NCI-H2227 (cell line): Measurements from ENCODE around the gene DLAT.
"Not testable (repeated sequence)": the region's sequence is repeated elsewhere in the genome, so short reads cannot be mapped to it uniquely, and the experiment has no call there.

ENCODE experiments used
- DNase-seq: peaks from one replicate; lab custom pipeline; 2025; ENCODE audit not compliant: unreplicated experiment; lab: John Stamatoyannopoulos, UW

Gene DLAT

DNA sequence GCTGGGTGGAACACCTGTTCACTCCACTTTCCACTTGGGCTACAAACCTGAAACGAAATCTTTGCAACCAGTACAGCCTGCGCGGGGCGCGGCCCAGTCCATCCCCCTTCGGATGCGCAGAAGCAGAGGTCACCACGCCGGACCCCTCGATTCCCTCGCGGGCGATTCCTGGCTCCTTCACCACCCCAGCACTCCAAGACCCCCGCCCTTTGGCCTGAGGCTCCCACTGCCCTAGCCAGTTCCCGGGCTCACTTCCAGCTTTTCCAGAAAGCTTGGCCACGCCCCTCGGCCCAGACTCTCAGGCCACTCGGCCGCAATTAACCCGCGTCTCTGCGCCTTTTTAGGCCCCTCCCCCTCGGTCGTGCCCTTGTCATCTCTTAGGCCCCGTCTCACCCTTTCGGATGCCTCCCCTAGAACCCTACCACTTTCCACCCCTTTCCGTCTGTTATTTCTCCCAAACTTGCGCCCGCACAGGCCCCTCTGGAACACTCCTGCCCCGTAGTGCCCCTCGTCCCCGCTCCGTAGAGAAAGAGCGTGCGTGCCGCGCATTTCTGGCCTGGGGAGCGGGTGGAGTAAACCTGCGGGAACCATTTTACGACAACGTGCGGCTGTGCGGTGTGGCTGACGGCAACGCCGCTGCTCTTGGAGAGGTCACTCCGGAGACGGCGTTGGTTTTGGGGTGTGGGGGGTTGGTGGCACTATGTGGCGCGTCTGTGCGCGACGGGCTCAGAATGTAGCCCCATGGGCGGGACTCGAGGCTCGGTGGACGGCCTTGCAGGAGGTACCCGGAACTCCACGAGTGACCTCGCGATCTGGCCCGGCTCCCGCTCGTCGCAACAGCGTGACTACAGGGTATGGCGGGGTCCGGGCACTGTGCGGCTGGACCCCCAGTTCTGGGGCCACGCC, at the start of gene DLAT:
Gene DLAT (plus strand): TSS at position 636 of the 906 bp plus-strand sequence. CDS start 65 bp downstream, at position 701.
- DNase-seq, result peak; percentile 85

DNA sequence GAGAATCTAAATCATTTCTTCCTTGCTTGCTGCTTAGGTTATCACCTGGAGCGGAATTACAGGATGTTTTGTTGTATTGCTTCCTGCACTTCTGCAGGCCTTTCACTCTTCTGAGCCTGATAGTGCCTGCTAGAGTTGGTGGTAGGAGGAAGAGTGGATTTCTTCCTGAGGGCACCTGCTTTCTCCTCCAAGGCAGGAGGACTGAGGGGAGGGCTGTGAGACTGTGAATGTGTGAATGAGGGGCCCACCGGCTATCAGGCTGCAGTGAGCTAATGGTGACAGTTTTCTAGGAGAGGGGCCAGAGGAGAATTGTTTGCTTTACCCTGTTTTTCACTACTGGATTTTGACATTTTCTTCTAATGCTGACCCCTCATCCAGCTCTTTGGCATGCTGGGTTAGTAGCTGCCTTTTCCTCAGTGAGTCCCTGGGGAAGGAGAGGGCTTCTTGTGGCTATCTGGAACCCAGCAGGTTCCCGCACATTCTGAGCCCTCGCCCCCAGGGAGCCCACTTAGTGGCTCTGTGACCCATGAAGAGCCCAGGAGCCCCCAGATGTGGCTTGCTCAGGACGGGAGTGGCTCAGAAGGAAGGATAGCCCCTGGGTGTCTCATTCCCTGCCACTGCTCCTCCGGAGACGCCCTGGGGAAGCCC, 49.0 kb upstream of the DLAT start:
- DNase-seq, result no peak

DNA sequence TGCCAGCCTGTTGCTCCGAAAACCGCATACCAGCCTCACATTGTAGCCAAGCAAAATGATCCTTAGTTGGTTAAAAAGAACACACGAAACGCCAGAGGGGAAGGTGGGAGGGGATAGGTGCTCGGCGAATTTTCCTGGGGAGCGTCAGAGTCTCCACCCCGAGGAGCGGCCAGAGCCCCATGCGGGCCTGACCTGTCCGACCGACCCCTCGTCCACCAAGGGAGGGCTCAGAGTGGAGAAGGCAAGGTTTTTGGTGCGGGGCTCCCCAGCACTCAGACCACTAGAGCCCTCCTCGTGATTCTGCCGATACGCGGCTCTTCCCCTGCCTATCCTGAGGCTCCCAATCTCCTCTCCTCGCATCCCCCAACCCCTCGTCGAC, 48.5 kb upstream of the DLAT start:
- no peak for DNase-seq

DNA sequence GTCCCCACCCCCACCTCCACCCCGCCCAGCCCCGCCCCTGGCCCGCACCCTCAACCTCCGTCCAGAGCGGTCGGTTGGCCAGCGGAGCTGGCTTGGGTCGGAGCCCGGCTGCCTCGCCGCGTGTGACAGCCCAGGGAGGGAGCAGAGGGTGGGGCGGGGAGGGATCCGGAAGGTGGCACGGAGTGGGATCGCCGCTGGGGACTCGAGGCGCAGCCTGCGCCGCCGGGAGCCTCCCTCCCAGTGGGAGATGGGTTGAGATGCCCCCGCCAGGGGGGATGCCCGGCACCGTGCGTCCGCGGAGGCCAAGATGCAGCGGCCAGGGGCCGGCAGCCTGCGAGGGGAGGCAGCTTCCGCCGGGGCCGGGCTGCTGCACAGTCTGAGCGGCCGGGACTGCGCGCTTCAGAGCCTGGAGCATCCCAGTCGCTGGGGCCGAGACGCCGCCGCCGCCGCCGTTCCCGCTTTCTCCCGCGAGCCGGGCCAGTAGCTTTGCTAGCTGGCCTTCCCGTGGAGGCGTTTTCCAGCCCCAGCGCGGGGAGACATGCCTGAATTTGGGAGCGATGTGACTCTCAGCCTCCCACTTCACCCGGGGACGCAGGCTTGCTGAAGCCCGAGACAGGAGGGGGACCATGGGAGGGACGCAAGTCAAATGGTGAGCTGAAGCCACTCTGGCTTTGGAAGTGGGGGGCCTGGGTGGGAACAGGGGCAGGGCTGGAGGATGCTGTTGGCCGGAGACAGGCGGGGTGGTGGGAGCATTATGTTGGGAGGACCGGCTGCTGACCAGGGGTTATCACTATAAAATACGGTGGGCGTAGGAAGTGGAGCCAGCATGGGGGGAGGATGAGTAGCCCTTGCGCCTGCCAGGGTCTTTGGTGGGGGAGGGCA, 47.8 kb upstream of the DLAT start:
- peak; percentile 38 for DNase-seq

- peak; percentile 68 for DNase-seq
Observed at GRCh38 chr11:111978028-111978771, 47.0 kb upstream of the DLAT start.

DNA sequence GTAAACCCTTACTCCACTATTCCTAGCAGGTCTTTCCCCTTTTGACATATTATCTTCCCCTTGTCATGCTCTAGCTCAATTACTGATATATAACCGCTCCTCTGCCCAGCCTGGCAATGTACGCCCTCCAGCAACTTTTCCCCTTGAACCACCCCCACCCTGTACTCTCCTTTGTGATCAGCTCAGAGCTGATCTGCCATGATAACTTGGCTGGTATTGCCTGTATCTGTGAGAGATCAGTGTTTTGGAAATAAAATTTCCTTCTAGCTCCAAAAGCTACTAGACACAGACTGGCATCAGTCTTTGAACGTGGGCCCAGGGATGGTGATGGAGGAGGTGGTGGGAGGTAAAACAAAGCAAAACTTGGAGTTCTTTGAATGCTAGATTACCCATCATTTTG, 45.1 kb upstream of the DLAT start:
- no peak for DNase-seq

- no peak for DNase-seq
Observed at GRCh38 chr11:111981270-111981669, 43.9 kb upstream of the DLAT start.

DNA sequence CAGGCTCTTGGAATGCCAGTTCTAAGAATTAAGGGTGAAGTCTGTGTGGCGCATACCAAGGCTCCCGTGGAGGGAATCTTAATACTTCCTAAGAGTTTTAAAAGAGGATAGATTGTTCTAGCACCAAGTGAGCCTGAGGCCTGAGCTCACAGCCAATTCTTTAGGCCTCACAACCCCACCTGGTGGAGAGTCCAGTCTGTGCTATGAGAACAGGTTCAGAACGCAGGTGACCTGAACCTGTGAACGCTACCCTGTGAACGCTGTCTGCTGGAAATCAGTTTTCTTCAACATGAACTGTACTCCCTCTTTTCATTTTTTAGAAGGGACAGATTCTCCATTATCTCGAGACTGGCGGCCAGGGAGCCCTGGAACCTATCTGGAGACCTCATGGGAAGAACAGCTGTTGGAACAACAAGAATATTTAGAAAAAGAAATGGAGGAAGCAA, 43.2 kb upstream of the DLAT start:
- peak; percentile 25 for DNase-seq

DNA sequence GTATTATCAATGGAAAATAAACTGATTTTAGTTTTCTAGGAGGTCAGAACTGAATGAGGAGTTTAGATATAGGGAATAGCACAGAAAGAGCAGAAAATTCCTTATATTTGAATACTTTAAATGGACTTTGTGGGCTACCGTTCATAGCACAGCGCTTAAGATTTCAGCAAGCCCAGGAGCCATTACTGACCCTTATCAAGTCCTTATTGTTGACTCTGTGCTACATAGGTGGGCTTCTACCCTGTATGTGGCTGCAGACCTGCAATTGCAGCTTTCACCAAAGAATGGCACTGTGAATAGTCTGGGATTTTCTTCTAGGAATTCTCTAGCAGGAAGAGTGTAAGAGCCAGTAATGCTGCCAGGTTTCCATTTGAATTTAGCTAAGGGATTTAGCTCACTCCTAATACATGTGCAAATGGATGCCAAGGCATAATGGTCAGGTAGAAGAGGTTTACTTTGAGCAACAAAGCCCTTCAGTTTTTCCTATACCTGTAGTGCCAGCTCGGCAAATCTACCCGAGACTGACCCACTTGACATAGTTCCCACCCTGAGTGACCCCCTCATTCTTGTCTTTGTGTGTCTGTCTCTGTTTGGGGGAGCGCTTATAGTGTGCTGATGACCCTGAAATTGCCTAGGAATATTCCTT, 42.5 kb upstream of the DLAT start:
- DNase-seq, result no peak

DNA sequence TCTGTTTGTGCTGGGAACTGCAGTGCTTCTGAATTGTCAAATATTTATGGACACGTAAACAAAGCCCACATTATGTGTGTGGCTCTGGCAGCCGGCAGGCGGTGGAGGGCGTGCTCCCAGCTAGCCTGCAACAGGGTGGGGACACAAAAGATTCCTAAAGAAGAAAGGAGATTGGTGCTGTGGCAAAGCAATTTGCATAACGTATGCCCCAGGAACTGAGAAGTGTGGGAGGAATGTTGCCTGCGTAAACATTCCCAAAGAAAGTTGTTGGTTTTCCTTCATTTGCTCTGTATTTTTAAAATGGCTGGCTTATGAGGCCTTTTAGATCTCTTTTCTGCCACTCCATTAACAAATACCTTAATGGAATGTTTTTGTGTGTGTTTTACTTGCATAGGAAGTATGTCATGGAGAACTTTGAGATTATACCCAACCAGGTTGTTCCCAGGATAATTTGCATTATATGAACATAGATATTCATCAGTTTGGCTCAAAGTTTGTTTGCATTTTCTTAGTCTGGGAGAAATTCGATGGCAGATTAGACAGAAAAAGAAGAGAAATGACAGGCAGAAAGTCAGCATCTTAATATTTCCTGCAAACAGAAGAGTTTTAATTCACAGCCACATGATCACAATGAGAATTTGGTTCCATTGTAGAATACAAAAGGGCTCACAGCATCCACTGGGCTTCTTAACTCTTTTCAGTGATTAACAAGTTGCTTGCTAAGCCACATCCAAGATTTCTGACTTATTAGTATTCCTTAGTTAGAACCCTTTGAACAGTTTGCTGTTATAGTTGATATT, 41.8 kb upstream of the DLAT start:
- no peak for DNase-seq

DNA sequence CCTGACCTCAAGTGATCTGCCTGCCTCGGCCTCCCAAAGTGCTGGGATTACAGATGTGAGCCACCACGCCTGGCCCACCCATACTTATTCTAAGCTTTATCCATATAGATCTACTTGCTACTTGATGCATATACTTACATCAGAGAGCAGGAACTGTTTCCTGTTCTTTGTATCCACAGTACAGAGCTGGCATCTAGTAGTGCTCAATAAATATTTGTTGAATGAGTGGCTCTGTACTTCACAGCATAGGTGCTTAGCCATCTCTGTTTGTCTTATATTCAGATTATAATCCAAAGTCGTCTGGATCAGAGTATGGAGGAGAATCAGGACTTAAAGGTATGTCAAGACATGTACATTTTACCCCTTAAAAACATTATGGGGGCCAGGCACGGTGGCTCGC, 38.6 kb upstream of the DLAT start:
- no peak for DNase-seq

DNA sequence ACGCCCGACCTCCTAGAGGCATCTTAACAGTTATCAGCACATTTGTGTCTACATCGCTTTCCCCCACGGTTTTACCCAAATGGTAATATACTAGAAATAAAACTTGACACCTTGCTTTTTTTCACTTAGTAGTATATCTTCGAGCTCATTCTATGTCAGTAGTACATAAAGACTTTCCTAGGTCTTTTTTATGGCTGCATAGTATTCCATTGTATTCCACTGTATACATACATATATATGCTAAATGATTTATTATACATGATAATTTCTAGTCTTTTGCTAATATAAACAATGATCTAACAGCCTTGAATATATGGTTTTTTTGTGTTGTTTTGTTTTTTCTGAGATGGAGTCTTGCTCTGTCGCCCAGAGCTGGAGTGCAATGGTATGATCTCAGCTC, 34.8 kb upstream of the DLAT start:
- DNase-seq, result no peak

DNA sequence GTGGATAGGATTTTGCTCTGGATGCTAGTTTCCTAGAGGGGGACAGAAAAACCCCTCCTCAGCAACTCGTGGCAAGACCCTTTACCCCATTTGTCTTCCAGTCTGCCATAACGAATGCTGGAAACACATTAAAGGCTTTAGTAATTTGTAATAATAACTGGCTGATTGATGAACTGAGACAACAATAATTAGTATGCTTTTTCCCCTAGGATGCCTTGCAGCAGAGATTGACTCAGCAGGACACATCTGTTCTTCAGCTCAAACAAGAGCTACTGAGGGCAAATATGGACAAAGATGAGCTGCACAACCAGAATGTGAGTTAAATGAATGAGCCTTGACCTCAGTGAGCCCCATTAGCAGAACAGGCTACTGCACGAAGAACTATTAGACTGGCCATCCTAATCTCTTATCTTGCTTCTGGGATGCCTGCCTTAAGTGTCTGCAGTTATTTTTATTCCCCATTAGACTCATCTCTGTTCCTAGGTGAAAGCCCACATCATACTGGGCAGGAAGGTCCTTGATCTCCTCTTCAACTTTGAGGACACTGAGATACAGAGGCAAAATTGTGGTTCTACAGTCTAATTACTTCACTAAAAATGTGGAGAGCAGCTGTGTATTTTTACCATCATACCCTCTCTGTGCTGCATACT, 32.9 kb upstream of the DLAT start:
- DNase-seq, result peak; percentile 5

- DNase-seq, result no peak
Observed at GRCh38 chr11:111996129-111996528, 29.1 kb upstream of the DLAT start.

GRCh38 chr11:111996669-111997068, 28.5 kb upstream of the DLAT start:
- not testable (repeated sequence) for DNase-seq

DNA sequence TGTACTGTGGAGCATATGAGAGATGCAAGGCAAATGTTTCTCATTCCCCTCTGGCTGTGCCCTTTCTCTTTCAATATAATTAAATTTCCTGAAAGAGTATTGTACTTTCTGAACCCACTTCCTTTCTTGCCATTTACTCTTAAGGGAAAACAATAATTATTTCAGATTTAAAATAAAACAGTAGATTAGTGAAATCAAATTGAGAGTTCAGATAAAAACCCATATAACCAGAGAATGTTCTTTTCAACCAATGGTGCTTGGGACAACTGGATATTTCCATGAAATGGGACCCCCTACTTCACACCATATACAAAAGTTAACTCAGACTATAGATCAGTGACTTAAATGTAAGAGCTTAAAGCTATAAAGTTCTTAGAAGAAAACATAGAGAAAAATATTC, 26.1 kb upstream of the DLAT start:
- no peak for DNase-seq

DNA sequence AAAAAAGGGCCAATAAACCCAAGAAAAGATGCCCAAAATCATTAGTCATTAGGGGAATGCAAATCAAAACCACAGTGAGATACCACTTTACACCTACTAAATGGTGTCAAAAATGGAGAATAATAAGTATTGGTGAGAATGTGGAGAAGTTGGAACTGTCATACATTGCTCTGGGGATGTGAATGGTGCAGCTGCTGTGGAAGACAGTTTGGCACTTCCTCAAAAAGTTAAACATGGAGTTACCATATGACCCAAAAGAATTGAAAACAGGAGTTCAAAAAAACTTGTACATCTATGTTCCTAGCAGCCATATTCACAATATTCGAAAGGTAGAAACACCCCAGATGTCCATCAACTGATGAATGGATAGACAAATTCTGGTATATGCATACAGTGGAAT, 24.5 kb upstream of the DLAT start:
- DNase-seq, result no peak

DNA sequence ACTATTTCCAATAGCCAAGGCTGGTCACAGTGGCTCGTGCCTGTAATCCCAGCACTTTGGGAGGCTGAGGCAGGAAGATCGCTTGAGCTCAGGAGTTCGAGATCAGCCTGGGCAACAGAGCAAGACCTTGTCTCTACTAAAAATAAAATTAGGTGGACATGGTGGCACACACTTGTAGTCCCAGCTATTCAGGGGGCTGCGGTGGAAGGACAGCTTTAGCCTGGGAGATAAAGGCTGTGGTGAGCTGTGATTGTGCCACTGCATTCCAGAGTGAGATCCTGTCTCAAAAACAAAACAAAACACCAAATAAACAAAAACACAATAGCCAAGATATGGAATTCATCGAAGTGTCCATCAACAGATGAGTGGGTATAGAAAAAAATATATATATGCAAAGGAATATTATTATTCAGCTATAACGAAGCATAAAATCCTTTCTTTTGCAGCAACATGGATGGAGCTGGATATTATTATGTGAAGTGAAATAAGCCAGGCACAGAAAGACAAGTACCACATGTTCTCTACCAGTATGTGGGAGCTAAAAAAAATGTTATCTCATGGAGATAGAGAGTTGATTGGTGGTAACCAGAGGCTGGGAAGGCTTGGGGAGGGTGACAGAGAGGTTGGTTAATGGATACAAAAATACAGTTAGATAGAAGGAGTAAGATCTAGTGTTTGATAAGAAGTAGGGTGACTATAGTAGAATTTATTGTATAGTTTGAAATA, 22.6 kb upstream of the DLAT start:
- no peak for DNase-seq
